Measurements from ENCODE around the gene DISP3.
A peak's percentile ranks its signal among the peaks of the same experiment; 100 is the strongest.

The DISP3 gene

GRCh38 chr1:11456965-11457364, 22.0 kb upstream of the DISP3 start:
- no peak for DNase-seq (ENCODE audit: low read depth)
- no peak for TF ChIP-seq CTCF (IDR thresholded peaks at IDR 0.05; ENCODE audit: low read length, missing control alignments)
- H3K4me3 ChIP-seq (replicated peaks; ENCODE audit: low read depth, low read length), result no peak overlapping the region

- TF ChIP-seq CTCF (IDR thresholded peaks at IDR 0.05; ENCODE audit: low read length, missing control alignments), result no peak
- DNase-seq (ENCODE audit: low read depth), result peak; percentile 20
Observed at GRCh38 chr1:11458811-11459275, 20.1 kb upstream of the DISP3 start.

GRCh38 chr1:11461531-11462137, 17.3 kb upstream of the DISP3 start:
- no peak for TF ChIP-seq CTCF (IDR thresholded peaks at IDR 0.05; ENCODE audit: low read length, missing control alignments)
- no peak overlapping the region for H3K4me3 ChIP-seq (replicated peaks; ENCODE audit: low read depth, low read length)
- DNase-seq (ENCODE audit: low read depth), result no peak

More at GRCh38 chr1:11458811-11459275, 20.1 kb upstream of the DISP3 start:
- H3K4me3 ChIP-seq (replicated peaks; ENCODE audit: low read depth, low read length), result no peak overlapping the region

- H3K4me3 ChIP-seq (replicated peaks; ENCODE audit: low read depth, low read length), result no peak overlapping the region
- DNase-seq (ENCODE audit: low read depth), result no peak
- no peak for TF ChIP-seq CTCF (IDR thresholded peaks at IDR 0.05; ENCODE audit: low read length, missing control alignments)
Observed at GRCh38 chr1:11462224-11462923, 16.6 kb upstream of the DISP3 start.

GRCh38 chr1:11463177-11463576, 15.8 kb upstream of the DISP3 start:
- no peak for DNase-seq (ENCODE audit: low read depth)
- H3K4me3 ChIP-seq (replicated peaks; ENCODE audit: low read depth, low read length), result no peak overlapping the region
- no peak for TF ChIP-seq CTCF (IDR thresholded peaks at IDR 0.05; ENCODE audit: low read length, missing control alignments)

- H3K4me3 ChIP-seq (replicated peaks; ENCODE audit: low read depth, low read length), result no peak overlapping the region
- no peak for TF ChIP-seq CTCF (IDR thresholded peaks at IDR 0.05; ENCODE audit: low read length, missing control alignments)
- DNase-seq (ENCODE audit: low read depth), result no peak
Observed at GRCh38 chr1:11465307-11465706, 13.6 kb upstream of the DISP3 start.
